NCI-H82 treated with DMSO at 0.1 percent for 48 hours (cell line): Measurements from ENCODE around the gene ZNF608.

ENCODE experiments used
- DNase-seq: peaks from one replicate; lab custom pipeline; 2025; ENCODE audit not compliant: unreplicated experiment; lab: John Stamatoyannopoulos, UW

Gene ZNF608

GRCh38 chr5:124721229-124721735 lies 25.2 kb downstream of the ZNF608 start:
- no peak for DNase-seq

GRCh38 chr5:124720593-124720992 lies 25.8 kb downstream of the ZNF608 start:
- DNase-seq, result no peak

GRCh38 chr5:124719113-124719967 lies 27.1 kb downstream of the ZNF608 start:
- DNase-seq, result no peak

- DNase-seq, result peak; percentile 59
Measured at GRCh38 chr5:124718380-124718789, 28.1 kb downstream of the ZNF608 start.

GRCh38 chr5:124716169-124716568 lies 30.3 kb downstream of the ZNF608 start:
- no peak for DNase-seq

- no peak for DNase-seq
Measured at GRCh38 chr5:124714910-124715309, 31.5 kb downstream of the ZNF608 start.

- no peak for DNase-seq
Measured at GRCh38 chr5:124713595-124713994, 32.8 kb downstream of the ZNF608 start.

- DNase-seq, result no peak
Measured at GRCh38 chr5:124712731-124713305, 33.6 kb downstream of the ZNF608 start.

GRCh38 chr5:124708086-124708485 lies 38.4 kb downstream of the ZNF608 start:
- DNase-seq, result no peak

GRCh38 chr5:124707520-124707919 lies 38.9 kb downstream of the ZNF608 start:
- no peak for DNase-seq

GRCh38 chr5:124706729-124707361 lies 39.6 kb downstream of the ZNF608 start:
- DNase-seq, result peak; percentile 14

GRCh38 chr5:124706051-124706450 lies 40.4 kb downstream of the ZNF608 start:
- DNase-seq, result no peak

GRCh38 chr5:124705577-124705976 lies 40.9 kb downstream of the ZNF608 start:
- peak; percentile 89 for DNase-seq

- no peak for DNase-seq
Measured at GRCh38 chr5:124704594-124705284, 41.7 kb downstream of the ZNF608 start.

GRCh38 chr5:124703995-124704394 lies 42.4 kb downstream of the ZNF608 start:
- no peak for DNase-seq

GRCh38 chr5:124702525-124702924 lies 43.9 kb downstream of the ZNF608 start:
- DNase-seq, result no peak

- DNase-seq, result no peak
Measured at GRCh38 chr5:124701873-124702425, 44.5 kb downstream of the ZNF608 start.

GRCh38 chr5:124701016-124701415 lies 45.4 kb downstream of the ZNF608 start:
- DNase-seq, result no peak

- no peak for DNase-seq
Measured at GRCh38 chr5:124700333-124700732, 46.1 kb downstream of the ZNF608 start.

GRCh38 chr5:124698770-124699169 lies 47.7 kb downstream of the ZNF608 start:
- no peak for DNase-seq
